Upper lobe of left lung (tissue), 6 donors: Measurements from ENCODE around the gene RTBDN. TPM values are rescaled to one million over a fixed set of nuclear protein-coding genes. Genes with fewer than 3 reads are reported as not detected.

Experiments
- ATAC-seq, 2 donors: fragments of 200-7000 bp; cut with Tn5 transposase; one replicate each; pipeline ENCODE4 v1.9.1; 2022; ENCODE audit warnings: mild to moderate bottlenecking in 2 of 2, moderate library complexity in 2 of 2; ENCODE audit not compliant: low FRiP score in 2 of 2
- DNase-seq, 2 donors: peaks; one replicate each; pipeline ENCODE4 v3.0.0-alpha.2; 2019 to 2020
- H3K27ac ChIP-seq, 4 donors: fragments of 200-600 bp; sonication (generic); one replicate each; pipeline ENCODE4 v1.5.1; 2016 to 2019
- H3K27me3 ChIP-seq, 4 donors: fragments of 200-600 bp; sonication (generic); one replicate each; pipeline ENCODE4 v1.5.1; 2017 to 2019
- H3K36me3 ChIP-seq, 4 donors: fragments of 200-600 bp; sonication (generic); one replicate each; pipeline ENCODE4 v1.5.1; 2016 to 2019
- H3K4me1 ChIP-seq, 4 donors: fragments of 200-600 bp; sonication (generic); one replicate each; pipeline ENCODE4 v1.5.1; 2018 to 2019
- H3K4me3 ChIP-seq, 4 donors: fragments of 200-600 bp; sonication (generic); one replicate each; pipeline ENCODE4 v1.5.1; 2017 to 2019; ENCODE audit warnings: mild to moderate bottlenecking in 2 of 4, moderate library complexity in 1 of 4
- H3K9me3 ChIP-seq, 4 donors: fragments of 200-600 bp; sonication (generic); one replicate each; pipeline ENCODE4 v1.5.1; 2018 to 2019
- EP300 ChIP-seq, 4 donors: sonication (generic); formaldehyde crosslinking; IDR thresholded peaks; one replicate each; pipeline ENCODE4 v1.5.1; 2017; ENCODE audit warnings: antibody characterized with exemption in 4 of 4, control low read depth in 2 of 4
- POLR2A ChIP-seq, 4 donors: fragments of 450-650 bp; IDR thresholded peaks; one replicate each; pipeline ENCODE4 v1.5.1; 2016 to 2017; ENCODE audit warnings: antibody characterized with exemption in 4 of 4, mild to moderate bottlenecking in 2 of 4
- POLR2AphosphoS5 ChIP-seq, 2 donors: sonication (generic); formaldehyde crosslinking; IDR thresholded peaks; one replicate each; pipeline ENCODE4 v1.5.1; 2017; ENCODE audit warnings: antibody characterized with exemption in 2 of 2
- WGBS, 2 donors: methylation state at CpG; one replicate each; pipeline ENCODE4 v1.1.5; 2017 to 2018; 5-methylcytosine and 5-hydroxymethylcytosine counted together
- total RNA-seq, 6 donors: library from RNA; depleted of rRNA in 4 of 6; stranded (reverse); fragments of >200 nt in 4 of 6; gene quantifications; one replicate each; pipeline versions ENCODE4 v1.1.0 to v1.2.1, GENCODE V29; 2016 to 2021
- TF ChIP-seq, protein P1 (sequence below), 6 experiments: fragments of 450-650 bp in 4 of 6; fragments of 200-600 bp in 2 of 6; sonication (generic) in 2 of 6; IDR thresholded peaks; one replicate each; pipeline ENCODE4 v1.5.1; 2016 to 2019; ENCODE audit warnings: antibody characterized with exemption in 6 of 6
- donor health status: DM: no; HTN: no; CAD: no; lungs with moderate emphysema.
- donor health status: DM: no; HTN: yes; CAD: no; lungs with severe emphysema.

Gene RTBDN
- not detected for total RNA-seq

DNA sequence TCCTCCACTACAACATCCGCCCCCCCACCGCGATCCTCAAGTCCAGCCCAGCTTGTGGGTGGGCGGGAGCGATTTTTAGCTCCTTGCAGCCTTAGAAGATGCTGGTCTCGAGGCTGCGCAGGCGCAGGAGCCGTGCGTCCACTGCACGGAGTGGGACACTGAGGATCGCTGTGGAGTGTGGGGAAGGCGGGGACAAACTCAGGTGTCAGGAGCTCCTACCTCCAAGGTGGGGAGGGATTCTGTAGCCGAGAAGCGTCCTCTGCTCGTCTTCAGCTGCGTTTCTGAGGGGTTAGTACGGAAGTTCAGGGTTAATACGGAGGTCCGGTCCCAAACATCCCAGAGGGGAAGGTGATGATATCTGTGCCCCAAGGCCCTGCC is at the start of gene RTBDN:
Gene RTBDN, minus strand, starts transcription at position 14 of the 378 bp plus-strand sequence. CDS start 4,600 bp downstream, outside the sequence.
- 5 to 7% methylated on average over 15 to 20 of the region's 20 CpGs for WGBS, 2 donors
- TF ChIP-seq POLR2AphosphoS5 (IDR thresholded peaks at IDR 0.05) (no peak), EP300 (IDR thresholded peaks at IDR 0.05) (no peak), POLR2A (IDR thresholded peaks at IDR 0.05) (no peak)
- TF ChIP-seq, protein P1, sequence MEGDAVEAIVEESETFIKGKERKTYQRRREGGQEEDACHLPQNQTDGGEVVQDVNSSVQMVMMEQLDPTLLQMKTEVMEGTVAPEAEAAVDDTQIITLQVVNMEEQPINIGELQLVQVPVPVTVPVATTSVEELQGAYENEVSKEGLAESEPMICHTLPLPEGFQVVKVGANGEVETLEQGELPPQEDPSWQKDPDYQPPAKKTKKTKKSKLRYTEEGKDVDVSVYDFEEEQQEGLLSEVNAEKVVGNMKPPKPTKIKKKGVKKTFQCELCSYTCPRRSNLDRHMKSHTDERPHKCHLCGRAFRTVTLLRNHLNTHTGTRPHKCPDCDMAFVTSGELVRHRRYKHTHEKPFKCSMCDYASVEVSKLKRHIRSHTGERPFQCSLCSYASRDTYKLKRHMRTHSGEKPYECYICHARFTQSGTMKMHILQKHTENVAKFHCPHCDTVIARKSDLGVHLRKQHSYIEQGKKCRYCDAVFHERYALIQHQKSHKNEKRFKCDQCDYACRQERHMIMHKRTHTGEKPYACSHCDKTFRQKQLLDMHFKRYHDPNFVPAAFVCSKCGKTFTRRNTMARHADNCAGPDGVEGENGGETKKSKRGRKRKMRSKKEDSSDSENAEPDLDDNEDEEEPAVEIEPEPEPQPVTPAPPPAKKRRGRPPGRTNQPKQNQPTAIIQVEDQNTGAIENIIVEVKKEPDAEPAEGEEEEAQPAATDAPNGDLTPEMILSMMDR (IDR thresholded peaks at IDR 0.05), result no peak
- H3K36me3 ChIP-seq, result no peaks in the 10 kb centered on the region
- H3K4me3 ChIP-seq, result peak within 1 kb of the TSS; percentile 42 to 53 (median 44)
- H3K27me3 ChIP-seq, result peaks cover 4 to 77% (median 47%) of the 10 kb centered on the region in 4 donors
- H3K27ac ChIP-seq, result no peak within 1 kb of the TSS
- DNase-seq (no peak), ATAC-seq (no peak)
- peaks cover 22 to 48% (median 27%) of the 10 kb centered on the region in 4 donors for H3K4me1 ChIP-seq
- H3K9me3 ChIP-seq, result no peaks in the 10 kb centered on the region

DNA sequence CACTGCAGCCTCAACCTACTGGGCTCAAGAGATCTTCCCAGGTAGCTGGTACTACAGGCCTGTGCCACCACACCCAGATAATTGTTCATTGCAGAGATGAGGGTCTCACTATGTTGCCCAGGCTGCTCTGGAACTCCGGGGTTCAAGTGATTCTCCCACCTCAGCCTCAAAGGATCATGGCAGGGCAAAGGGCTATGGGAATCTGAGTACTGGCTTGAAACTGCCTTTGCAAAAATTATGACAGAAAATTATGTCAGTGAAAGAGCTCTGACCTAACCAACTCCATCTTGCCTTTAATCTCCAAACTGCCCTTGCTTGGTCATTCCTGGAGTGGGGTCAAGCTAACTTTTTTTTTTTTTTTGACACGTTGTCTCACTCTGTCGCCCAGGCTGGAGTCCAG is 48.2 kb upstream of the RTBDN start:
- TF ChIP-seq, protein P1 (IDR thresholded peaks at IDR 0.05), result no peak
- TF ChIP-seq EP300 (IDR thresholded peaks at IDR 0.05) (no peak), POLR2A (IDR thresholded peaks at IDR 0.05) (no peak), POLR2AphosphoS5 (IDR thresholded peaks at IDR 0.05) (no peak)
- DNase-seq (no peak), ATAC-seq (no peak)
- Histone ChIP-seq H3K4me3 (no peak overlapping the region), H3K9me3 (peaks cover 0 to 8% (median 4%) of the 10 kb centered on the region in 4 donors), H3K27me3 (peaks cover 0 to 6% (median 2%) of the 10 kb centered on the region in 4 donors), H3K36me3 (peaks cover 0 to 13% (median 12%) of the 10 kb centered on the region in 4 donors), H3K27ac (peak overlapping the region in 1 of 4 donors; percentile 41), H3K4me1 (peaks cover 21 to 38% (median 27%) of the 10 kb centered on the region in 4 donors)
- 74 to 85% methylated on average over 3 of the region's 3 CpGs for WGBS, 2 donors

DNA sequence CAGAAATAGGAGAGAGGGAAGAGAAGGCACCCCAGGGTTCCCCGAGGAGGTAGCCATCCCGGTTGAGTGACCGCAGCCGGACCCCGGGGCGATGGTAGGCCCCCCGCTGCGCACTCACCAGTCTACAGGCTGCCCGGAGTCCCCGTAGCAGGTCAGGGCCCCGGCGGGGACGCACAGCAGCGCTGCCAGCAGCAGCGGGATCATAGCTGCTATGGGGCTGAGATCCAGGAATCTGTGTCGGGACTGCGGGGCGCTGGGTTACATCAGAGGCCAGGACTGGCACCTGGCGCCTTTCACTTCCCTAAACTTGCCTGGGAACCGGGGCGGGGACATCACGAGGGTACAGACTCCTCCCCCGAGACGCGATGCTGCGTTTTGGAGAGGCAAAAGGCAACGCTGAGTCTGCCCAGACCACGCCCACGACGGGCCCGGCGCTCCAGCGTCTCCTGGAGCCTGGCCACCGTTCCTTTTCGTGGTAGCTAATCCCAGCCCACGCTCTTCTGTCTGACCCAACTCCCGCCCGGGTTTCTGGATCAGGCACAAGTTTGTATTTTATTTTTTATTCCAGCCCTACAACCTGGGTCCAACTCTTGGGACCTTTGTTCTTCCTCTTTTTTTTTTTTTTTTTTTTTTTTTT is 46.9 kb upstream of the RTBDN start, which contains the start of gene DNASE2:
Gene DNASE2, minus strand, starts transcription at position 278 of the 637 bp plus-strand sequence. Its CDS starts 74 bp downstream, at position 204.
- Histone ChIP-seq H3K4me1 (peaks cover 21 to 36% (median 27%) of the 10 kb centered on the region in 4 donors), H3K27me3 (peaks cover 0 to 6% (median 2%) of the 10 kb centered on the region in 4 donors), H3K27ac (peak within 1 kb of the TSS; percentile 86 to 92 (median 90)), H3K9me3 (peaks cover 0 to 8% (median 4%) of the 10 kb centered on the region in 4 donors), H3K36me3 (peaks cover 0 to 26% (median 21%) of the 10 kb centered on the region in 4 donors), H3K4me3 (peak within 1 kb of the TSS; percentile 68 to 85 (median 78))
- DNase-seq (peak; percentile 97 to 99), ATAC-seq (peak; percentile 94 to 96)
- TF ChIP-seq POLR2AphosphoS5 (IDR thresholded peaks at IDR 0.05), result peak; percentile 56 to 92
- no peak for TF ChIP-seq EP300 (IDR thresholded peaks at IDR 0.05)
- TF ChIP-seq POLR2A (IDR thresholded peaks at IDR 0.05), result peak in 3 of 4 donors; percentile 70 to 92 (median 87)
- TF ChIP-seq, protein P1 (IDR thresholded peaks at IDR 0.05), result no peak
- WGBS, 2 donors, result 1 to 2% methylated on average over 13 to 35 of the region's 38 CpGs

DNA sequence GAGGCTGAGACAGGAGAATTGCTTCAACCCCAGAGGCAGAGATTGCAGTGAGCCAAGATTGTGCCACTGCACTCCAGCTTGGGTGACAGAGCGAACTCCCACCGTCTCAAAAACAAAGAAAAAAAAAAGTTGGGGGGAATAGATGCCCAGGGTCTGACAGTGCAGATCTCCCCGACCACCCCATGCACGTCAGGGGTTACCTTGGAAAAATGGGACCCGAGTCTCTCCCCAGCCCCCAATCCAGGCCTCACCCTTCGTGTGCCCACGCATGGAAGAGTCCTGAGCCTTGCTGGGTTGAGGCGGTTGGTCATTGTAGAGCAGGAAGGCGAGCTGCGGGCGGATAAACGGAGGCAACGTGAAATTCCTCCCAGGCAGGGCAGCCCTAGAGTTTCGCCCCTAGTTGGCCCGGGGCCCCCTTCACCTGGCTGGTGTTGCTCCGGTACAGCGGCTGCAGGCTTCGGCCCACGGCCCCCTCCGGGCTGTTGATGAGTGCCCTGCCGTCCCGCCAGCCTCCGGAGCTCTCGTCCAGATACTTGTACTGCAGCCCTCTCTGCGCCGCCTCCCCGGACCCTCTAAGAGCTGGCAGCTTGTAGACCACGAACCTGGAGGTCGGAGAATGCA is 46.3 kb upstream of the RTBDN start:
- TF ChIP-seq EP300 (IDR thresholded peaks at IDR 0.05), result no peak
- TF ChIP-seq POLR2AphosphoS5 (IDR thresholded peaks at IDR 0.05), result no peak
- TF ChIP-seq, protein P1 (IDR thresholded peaks at IDR 0.05), result no peak
- TF ChIP-seq POLR2A (IDR thresholded peaks at IDR 0.05), result no peak
- DNase-seq (peak; percentile 41 to 84), ATAC-seq (peak; percentile 11 to 34)
- peak overlapping the region; percentile 68 to 85 (median 78) for H3K4me3 ChIP-seq
- 17 to 25% methylated on average over 19 of the region's 29 CpGs for WGBS, 2 donors
- H3K9me3 ChIP-seq, result peaks cover 0 to 8% (median 4%) of the 10 kb centered on the region in 4 donors
- H3K27me3 ChIP-seq, result peaks cover 0 to 4% (median 1%) of the 10 kb centered on the region in 4 donors
- H3K4me1 ChIP-seq, result peaks cover 15 to 30% (median 22%) of the 10 kb centered on the region in 4 donors
- peaks cover 0 to 32% (median 23%) of the 10 kb centered on the region in 4 donors for H3K36me3 ChIP-seq
- peak overlapping the region; percentile 86 to 92 (median 90) for H3K27ac ChIP-seq
